IMR-90 (cell line): ENCODE measurements around the gene KCNT1. TPM values are rescaled to one million over a fixed set of nuclear protein-coding genes. Genes with fewer than 3 reads are reported as not detected.

Experiments
- ATAC-seq: fragments of 200-7000 bp; cut with Tn5 transposase; 2 replicates; pipeline ENCODE4 v1.9.1; 2020; ENCODE audit warnings: low read depth, mild to moderate bottlenecking, moderate library complexity
- BruUV-seq: library from RNA; stranded (reverse); fragments of 400-500 nt; replicated peaks from 2 replicates; lab custom pipeline; 2021; lab: Mats Ljungman, UMichigan
- CTCF ChIA-PET: fragments of 300-600 bp; formaldehyde crosslinking; extraction: SDS; loops from one replicate; lab custom pipeline; 2021; ENCODE audit warnings: antibody characterized with exemption; lab: Yijun Ruan, JAX
- POLR2A ChIA-PET: fragments of 300-600 bp; sonication (Branson Sonifier 250); formaldehyde crosslinking; loops from one replicate; lab custom pipeline; 2022; ENCODE audit warnings: antibody characterized with exemption; ENCODE audit not compliant: unreplicated experiment; lab: Charles Lee
- DNase-seq: peaks from one replicate; pipeline ENCODE4 v3.0.0; 2013
- H2AFZ ChIP-seq: replicated peaks from 2 replicates; pipeline ENCODE3; 2013; ENCODE audit warnings: low read length, mild to moderate bottlenecking; ENCODE audit not compliant: poor library complexity
- H2AK5ac ChIP-seq: 2 replicates; pipeline ENCODE4 v1.6.1; 2013; ENCODE audit warnings: low read depth, low read length, inconsistent platforms
- H2AK9ac ChIP-seq: replicated peaks from 2 replicates; pipeline ENCODE3; 2013; ENCODE audit warnings: mild to moderate bottlenecking, low read depth, low read length, moderate library complexity; ENCODE audit not compliant: poor library complexity
- H2BK120ac ChIP-seq: 2 replicates; pipeline ENCODE4 v1.6.1; 2013; ENCODE audit warnings: low read depth, low read length, inconsistent platforms
- H2BK15ac ChIP-seq: 3 replicates; pipeline ENCODE4 v1.6.1; 2013; ENCODE audit warnings: low read depth, low read length, inconsistent platforms
- H2BK20ac ChIP-seq: 2 replicates; pipeline ENCODE4 v1.6.1; 2013; ENCODE audit warnings: low read depth, mild to moderate bottlenecking, inconsistent platforms, low read length, moderate library complexity
- H2BK5ac ChIP-seq: 2 replicates; pipeline ENCODE4 v1.6.1; 2013; ENCODE audit warnings: mild to moderate bottlenecking, low read depth, low read length, inconsistent platforms; ENCODE audit not compliant: poor library complexity, severe bottlenecking
- H3K14ac ChIP-seq: replicated peaks from 2 replicates; pipeline ENCODE4 v1.6.1; 2013; ENCODE audit warnings: low read depth, low read length, inconsistent platforms
- H3K18ac ChIP-seq: 2 replicates; pipeline ENCODE4 v1.6.1; 2013; ENCODE audit warnings: low read depth, low read length, control low read depth
- H3K23ac ChIP-seq: 2 replicates; pipeline ENCODE4 v1.6.1; 2013; ENCODE audit warnings: low read depth, low read length, inconsistent platforms
- H3K27ac ChIP-seq: 2 replicates; pipeline ENCODE4 v1.5.1; 2013; ENCODE audit warnings: mild to moderate bottlenecking, control low read depth, low read length; ENCODE audit not compliant: insufficient read depth
- H3K27me3 ChIP-seq: 2 replicates; pipeline ENCODE4 v1.6.1; 2013; ENCODE audit warnings: low read length; ENCODE audit not compliant: control insufficient read depth, insufficient read depth
- H3K36me3 ChIP-seq: 2 replicates; pipeline ENCODE4 v1.6.1; 2013; ENCODE audit warnings: low read length, mixed read lengths; ENCODE audit not compliant: control insufficient read depth, insufficient read depth
- H3K4ac ChIP-seq: 2 replicates; pipeline ENCODE4 v1.6.1; 2013; ENCODE audit warnings: low read depth, low read length, inconsistent platforms
- H3K4me1 ChIP-seq: 2 replicates; pipeline ENCODE4 v1.6.1; 2013; ENCODE audit warnings: low read length, mixed read lengths; ENCODE audit not compliant: control insufficient read depth, insufficient read depth
- H3K4me2 ChIP-seq: 2 replicates; pipeline ENCODE4 v1.6.1; 2013; ENCODE audit warnings: low read depth, mild to moderate bottlenecking, control low read depth, low read length, moderate library complexity
- H3K4me3 ChIP-seq: 2 replicates; pipeline ENCODE4 v1.5.1; 2013; ENCODE audit warnings: low read depth, mild to moderate bottlenecking, control low read depth, low read length, moderate library complexity; ENCODE audit not compliant: insufficient read depth
- H3K56ac ChIP-seq: 2 replicates; pipeline ENCODE4 v1.6.1; 2013; ENCODE audit warnings: low read length, inconsistent platforms; ENCODE audit not compliant: insufficient read depth; ENCODE audit errors: extremely low read depth
- H3K79me1 ChIP-seq, 2 experiments: 2 replicates each; pipeline ENCODE4 v1.6.1; 2013; ENCODE audit warnings: low read length in 2 of 2, inconsistent platforms in 1 of 2, low read depth in 1 of 2
- H3K9ac ChIP-seq: 2 replicates; pipeline ENCODE4 v1.6.1; 2013; ENCODE audit warnings: low read depth, low read length, control low read depth
- H3K9me1 ChIP-seq: 2 replicates; pipeline ENCODE4 v1.6.1; 2013; ENCODE audit warnings: low read length, inconsistent platforms; ENCODE audit not compliant: insufficient read depth
- H3K9me3 ChIP-seq: 2 replicates; pipeline ENCODE4 v1.6.1; 2013; ENCODE audit warnings: low read length; ENCODE audit not compliant: control insufficient read depth, insufficient read depth
- H4K20me1 ChIP-seq: 2 replicates; pipeline ENCODE4 v1.6.1; 2013; ENCODE audit warnings: low read length, inconsistent platforms; ENCODE audit not compliant: insufficient read depth
- H4K5ac ChIP-seq: 2 replicates; pipeline ENCODE4 v1.6.1; 2013; ENCODE audit warnings: mild to moderate bottlenecking, low read depth, low read length, control low read depth
- H4K8ac ChIP-seq, 2 experiments: 2 replicates each; pipeline ENCODE4 v1.6.1; 2013; ENCODE audit warnings: low read depth in 2 of 2, low read length in 2 of 2, control low read depth in 1 of 2, inconsistent platforms in 1 of 2
- H4K91ac ChIP-seq: 2 replicates; pipeline ENCODE4 v1.6.1; 2013; ENCODE audit warnings: low read depth, low read length, inconsistent platforms; ENCODE audit not compliant: insufficient read depth
- MAZ ChIP-seq: IDR thresholded peaks from 2 replicates; pipeline ENCODE4 v1.6.1; 2012; ENCODE audit warnings: low read depth, mild to moderate bottlenecking, low read length, improper control_type of control experiment, moderate library complexity, borderline replicate concordance
- POLR2A ChIP-seq: IDR thresholded peaks from 2 replicates; pipeline ENCODE4 v1.6.1; 2012; ENCODE audit warnings: mild to moderate bottlenecking, low read depth, low read length
- RAD21 ChIP-seq: IDR thresholded peaks from 2 replicates; pipeline ENCODE4 v1.6.1; 2012; ENCODE audit warnings: low read length, improper control_type of control experiment
- SMC3 ChIP-seq: fragments of 150-350 bp; IDR thresholded peaks from 2 replicates; pipeline ENCODE4 v1.6.1; 2016; ENCODE audit warnings: low read depth, mild to moderate bottlenecking, antibody characterized with exemption, low read length, moderate library complexity
- WGBS, 2 experiments: methylation state at CpG; one replicate each; pipeline versions ENCODE4 v1.1.5 to v1.1.7; 2013; ENCODE audit warnings: missing lambda C conversion rate in 2 of 2; ENCODE audit not compliant: insufficient read length in 1 of 2; ENCODE audit errors: extremely low coverage in 2 of 2; 5-methylcytosine and 5-hydroxymethylcytosine counted together
- dilution Hi-C: fragments of 300-500 bp; cut with HindIII; formaldehyde crosslinking; loops from one replicate; pipeline ENCODE4 v1.14.3; 2018; ENCODE audit warnings: low sequenced_read_pairs; ENCODE audit not compliant: unreplicated experiment
- in situ Hi-C: fragments of 300-500 bp; cut with MboI; formaldehyde crosslinking; loops from 3 replicates; pipeline ENCODE4 v1.14.3; 2019; ENCODE audit warnings: low sequenced_read_pairs, inconsistent platforms, mixed read lengths
- intact Hi-C: fragments of 100-400 bp; cut with micrococcal nuclease; formaldehyde crosslinking; loops from 2 replicates; pipeline ENCODE4 v1.10.0; 2022
- polyA plus RNA-seq, 3 experiments: library from polyadenylated mRNA; depleted of rRNA; stranded (reverse); fragments of >200 nt; gene quantifications; 2 replicates each; pipeline ENCODE4 v1.2.3, GENCODE V29; 2012; ENCODE audit warnings: low replicate concordance in 1 of 3
- total RNA-seq: library from RNA; depleted of rRNA; stranded (reverse); fragments of >200 nt; gene quantifications from 2 replicates; pipeline ENCODE4 v1.2.3, GENCODE V29; 2012

Gene KCNT1
- total and polyA plus RNA-seq, 2 of the 4 experiments (the other 2 are of a cell fraction): not detected

DNA sequence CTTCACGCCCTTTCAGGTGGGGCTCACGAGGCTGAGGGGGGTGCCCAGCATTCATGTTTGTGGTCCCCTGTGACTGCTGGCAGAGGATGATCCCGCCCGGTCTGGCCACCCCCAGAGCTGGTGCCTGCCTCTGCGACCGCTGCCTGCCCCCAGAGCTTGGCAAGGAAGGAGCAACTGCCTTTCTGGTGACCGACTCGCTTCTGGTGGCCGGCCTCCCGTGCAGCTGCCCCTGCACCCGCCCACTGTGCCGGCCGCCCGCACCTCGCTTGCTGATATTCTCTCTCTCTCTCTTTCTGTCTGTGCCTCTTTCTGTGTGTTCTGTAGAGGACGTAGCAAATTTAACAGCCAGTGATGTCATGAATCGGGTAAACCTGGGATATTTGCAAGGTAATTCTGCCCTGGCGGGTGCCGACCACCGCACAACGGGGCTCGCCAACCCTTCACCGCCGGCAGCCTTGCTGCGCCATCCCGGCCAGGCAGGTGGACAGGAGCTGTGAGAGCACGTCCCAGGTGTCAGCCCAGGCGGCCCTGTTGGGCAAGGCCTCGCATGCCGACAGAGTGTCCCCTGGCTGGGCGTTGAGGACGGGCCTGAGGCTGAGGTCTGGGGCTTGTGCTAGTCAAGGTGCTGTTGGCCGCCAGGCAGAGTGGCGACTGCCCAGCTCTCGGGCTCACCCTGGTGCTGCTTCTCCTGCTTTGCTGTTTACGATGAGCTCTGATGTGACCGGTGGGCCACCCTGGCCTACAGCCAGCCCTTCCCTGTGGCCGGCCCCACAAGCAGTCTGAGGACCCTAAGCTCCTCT lies 86.0 kb downstream of the KCNT1 start (continued):
- no peak for TF ChIP-seq MAZ

DNA sequence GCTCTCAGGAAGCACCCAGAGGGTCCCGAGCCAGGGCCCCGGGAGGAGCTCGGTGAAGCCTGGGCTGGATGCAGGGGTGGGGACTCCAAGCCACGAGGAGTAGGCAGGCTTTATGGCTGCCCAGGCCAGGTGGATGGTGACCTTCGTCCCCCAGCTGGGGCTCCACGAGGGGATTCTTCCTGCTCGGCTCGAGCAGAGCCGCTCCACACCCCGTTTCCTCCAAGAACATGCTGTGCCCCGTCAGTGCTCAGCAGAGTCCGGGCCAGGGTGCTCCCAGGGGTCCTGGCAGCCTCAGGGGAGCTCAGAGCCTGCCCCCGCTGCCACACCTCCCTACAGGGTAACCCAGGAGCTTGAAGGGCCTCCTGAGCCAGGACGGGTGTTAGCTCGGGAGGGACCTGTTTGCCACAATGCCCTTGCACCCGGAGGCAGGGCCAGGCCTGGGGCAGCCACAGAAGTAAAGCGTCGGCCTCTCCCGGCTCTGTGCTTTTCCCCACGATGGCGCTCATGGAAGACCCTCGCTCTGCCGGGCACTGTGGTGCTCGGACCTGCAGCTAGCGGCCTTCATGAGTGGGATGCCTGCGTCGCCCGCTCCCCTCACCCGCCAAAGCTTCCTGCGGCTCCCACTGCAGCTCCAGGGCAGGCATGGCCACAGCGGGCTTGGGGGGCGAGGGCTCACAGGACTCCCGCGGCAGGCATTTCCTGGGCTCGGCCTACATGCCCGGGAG lies 86.8 kb downstream of the KCNT1 start:
- Histone ChIP-seq H3K79me1 (no peaks in the 10 kb centered on the region), H3K18ac (no peak overlapping the region), H2BK20ac (no peak overlapping the region), H4K5ac (no peak overlapping the region), H2BK15ac (no peak overlapping the region), H3K4me1 (no peaks in the 10 kb centered on the region), H3K36me3 (no peaks in the 10 kb centered on the region), H3K9ac (no peak overlapping the region), H2AK5ac (no peak overlapping the region), H3K9me3 (no peaks in the 10 kb centered on the region), H3K56ac (no peak overlapping the region), H3K23ac (no peak overlapping the region), H2AFZ (no peak overlapping the region), H3K9me1 (no peaks in the 10 kb centered on the region), H3K27me3 (peaks cover 24% of the 10 kb centered on the region), H3K27ac (no peak overlapping the region), H3K14ac (no peak overlapping the region), H2BK5ac (no peak overlapping the region), H2AK9ac (no peak overlapping the region), H3K4me3 (no peak overlapping the region), H3K4me2 (no peak overlapping the region), H4K91ac (no peak overlapping the region), H4K20me1 (no peaks in the 10 kb centered on the region), H4K8ac (no peak overlapping the region), H3K4ac (no peak overlapping the region), H2BK120ac (no peak overlapping the region)
- POLR2A ChIA-PET: no interaction called here
- 70% methylated on average over 14 of the region's 36 CpGs; no CpG with 5 or more reads in 1 of the 2 experiments for WGBS, 2 experiments
- intact Hi-C loops: no loop called here
- dilution Hi-C loops: no loop called here
- ATAC-seq (no peak), DNase-seq (no peak)
- TF ChIP-seq SMC3 (no peak), POLR2A (no peak), RAD21 (no peak)
- in situ Hi-C loops: no loop called here
- BruUV-seq: no TSS peak
- CTCF ChIA-PET: no interaction called here
